Measurements from ENCODE around the gene POLDIP2.

DNA sequence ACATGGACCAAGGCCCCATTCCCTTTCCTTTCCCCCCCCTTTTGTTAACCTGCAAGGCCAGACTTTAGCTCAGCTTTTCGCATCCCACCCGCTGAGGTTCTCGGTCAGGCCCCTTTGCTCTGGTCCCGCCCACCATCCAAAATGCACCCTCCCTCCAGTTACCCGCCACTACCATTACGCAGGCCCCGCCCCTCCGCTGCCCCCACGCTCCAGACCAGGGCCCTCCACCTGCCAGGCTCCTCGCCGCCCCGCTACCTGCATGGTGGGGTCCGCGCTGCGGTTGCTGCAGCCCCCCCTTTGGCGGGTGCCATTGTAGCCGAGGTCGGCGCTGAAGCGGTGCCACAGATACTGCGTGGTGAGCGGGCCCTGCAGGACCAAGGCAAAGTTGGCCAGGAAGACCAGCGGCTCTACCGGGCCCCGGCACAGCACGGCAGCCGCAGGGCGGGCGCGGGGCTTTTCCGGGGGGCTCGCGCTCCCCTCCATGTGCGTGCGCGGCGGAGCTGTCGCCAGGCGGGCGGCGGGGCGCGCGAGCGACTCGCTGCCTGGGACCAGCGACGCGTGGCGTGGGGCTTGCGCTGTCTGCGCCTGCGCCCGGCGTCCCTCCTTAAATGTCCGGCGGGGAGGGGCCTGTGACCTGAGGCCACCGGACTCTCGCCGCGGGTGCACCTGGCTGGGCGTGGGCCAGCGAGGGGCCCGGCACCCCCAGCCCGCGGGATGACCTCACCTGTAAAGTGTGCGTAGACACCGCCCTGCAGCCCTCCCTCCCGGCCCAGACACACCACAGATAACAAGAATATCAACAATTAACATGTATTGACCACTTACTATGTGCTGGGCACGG lies 48.5 kb upstream of the POLDIP2 start, which contains the start of gene SLC46A1:
- TF ChIP-seq, protein P1, sequence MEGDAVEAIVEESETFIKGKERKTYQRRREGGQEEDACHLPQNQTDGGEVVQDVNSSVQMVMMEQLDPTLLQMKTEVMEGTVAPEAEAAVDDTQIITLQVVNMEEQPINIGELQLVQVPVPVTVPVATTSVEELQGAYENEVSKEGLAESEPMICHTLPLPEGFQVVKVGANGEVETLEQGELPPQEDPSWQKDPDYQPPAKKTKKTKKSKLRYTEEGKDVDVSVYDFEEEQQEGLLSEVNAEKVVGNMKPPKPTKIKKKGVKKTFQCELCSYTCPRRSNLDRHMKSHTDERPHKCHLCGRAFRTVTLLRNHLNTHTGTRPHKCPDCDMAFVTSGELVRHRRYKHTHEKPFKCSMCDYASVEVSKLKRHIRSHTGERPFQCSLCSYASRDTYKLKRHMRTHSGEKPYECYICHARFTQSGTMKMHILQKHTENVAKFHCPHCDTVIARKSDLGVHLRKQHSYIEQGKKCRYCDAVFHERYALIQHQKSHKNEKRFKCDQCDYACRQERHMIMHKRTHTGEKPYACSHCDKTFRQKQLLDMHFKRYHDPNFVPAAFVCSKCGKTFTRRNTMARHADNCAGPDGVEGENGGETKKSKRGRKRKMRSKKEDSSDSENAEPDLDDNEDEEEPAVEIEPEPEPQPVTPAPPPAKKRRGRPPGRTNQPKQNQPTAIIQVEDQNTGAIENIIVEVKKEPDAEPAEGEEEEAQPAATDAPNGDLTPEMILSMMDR (IDR thresholded peaks at IDR 0.05) = no peak
- TF ChIP-seq POLR2A (IDR thresholded peaks at IDR 0.05) = no peak
